Measurements from ENCODE around the gene STK32B.

- TF ChIP-seq GTF2F1 (IDR thresholded peaks at IDR 0.05; ENCODE audit: borderline replicate concordance, low read depth, low read length) (no peak), POLR2A (IDR thresholded peaks at IDR 0.05; ENCODE audit: control extremely low read depth in 1 of 2, low read depth in 2 of 2, low read length in 2 of 2) (no peak), CTCF (IDR thresholded peaks at IDR 0.05; ENCODE audit: control extremely low read depth in 1 of 3, insufficient read depth in 1 of 3, low read depth in 1 of 3, low read length in 3 of 3) (no peak)
Observed at GRCh38 chr4:5322321-5322720, 271.0 kb downstream of the STK32B start.

Measured in H1 (cell line).